Measurements from ENCODE around the gene PPFIA1.
"Not testable (repeated sequence)": the region's sequence is repeated elsewhere in the genome, so short reads cannot be mapped to it uniquely, and the experiment has no call there.

Gene PPFIA1

GRCh38 chr11:70407121-70407520 lies 136.6 kb downstream of the PPFIA1 start:
- Histone ChIP-seq H2AK5ac (ENCODE audit: low read length) (no peak overlapping the region), H3K14ac (ENCODE audit: low read length) (no peak overlapping the region), H3K27ac (ENCODE audit: low read depth, low read length) (no peak overlapping the region), H3K79me1 (ENCODE audit: low read length) (no peaks in the 10 kb centered on the region), H3K36me3 (ENCODE audit: control insufficient read depth in 1 of 2, insufficient read depth in 2 of 2, low read length in 2 of 2) (peaks cover 58 to 63% of the 10 kb centered on the region in 2 experiments), H3K9me3 (ENCODE audit: insufficient read depth, low read depth, low read length) (no peaks in the 10 kb centered on the region), H3K18ac (ENCODE audit: low read length) (peak overlapping the region; percentile 21), H4K12ac (ENCODE audit: low read depth, low read length) (no peak overlapping the region), H4K91ac (ENCODE audit: low read depth, low read length) (no peak overlapping the region), H4K8ac (ENCODE audit: low read depth, low read length) (no peak overlapping the region), H2AFZ (ENCODE audit: insufficient read depth, low read length, poor library complexity) (no peak overlapping the region), H3K79me2 (ENCODE audit: control insufficient read depth, insufficient read depth, low read length, poor library complexity) (peaks cover 10% of the 10 kb centered on the region), H3K23ac (ENCODE audit: low read length) (no peak overlapping the region), H2BK5ac (ENCODE audit: low read depth, low read length, poor library complexity) (no peak overlapping the region), H2BK120ac (ENCODE audit: insufficient read depth, low read length, poor library complexity) (no peak overlapping the region), H3K4me2 (ENCODE audit: low read length) (no peak overlapping the region), H2BK12ac (ENCODE audit: low read length) (no peak overlapping the region), H3K9ac (ENCODE audit: low read length) (no peak overlapping the region), H3K4me1 (ENCODE audit: control insufficient read depth in 1 of 2, insufficient read depth in 2 of 2, low read length in 2 of 2) (peaks cover 9 to 11% of the 10 kb centered on the region in 2 experiments), H3K4ac (ENCODE audit: low read depth, low read length) (no peak overlapping the region), H3K4me3 (ENCODE audit: low read depth, low read length) (no peak overlapping the region), H3K27me3 (ENCODE audit: insufficient read depth, low read length) (no peaks in the 10 kb centered on the region)
- no peak for DNase-seq
- no CpG with 5 or more reads among the region's 13 CpGs for WGBS (ENCODE audit: extremely low coverage, insufficient coverage, insufficient read length)

- Histone ChIP-seq H3K4me3 (ENCODE audit: low read depth, low read length) (no peak overlapping the region), H3K23ac (ENCODE audit: low read length) (no peak overlapping the region), H3K4ac (ENCODE audit: low read depth, low read length) (no peak overlapping the region), H3K9ac (ENCODE audit: low read length) (no peak overlapping the region), H3K79me1 (ENCODE audit: low read length) (no peaks in the 10 kb centered on the region), H3K27ac (ENCODE audit: low read depth, low read length) (no peak overlapping the region), H3K14ac (ENCODE audit: low read length) (no peak overlapping the region), H3K36me3 (ENCODE audit: control insufficient read depth in 1 of 2, insufficient read depth in 2 of 2, low read length in 2 of 2) (peaks cover 63 to 68% of the 10 kb centered on the region in 2 experiments), H2BK12ac (ENCODE audit: low read length) (no peak overlapping the region), H2BK5ac (ENCODE audit: low read depth, low read length, poor library complexity) (no peak overlapping the region), H3K4me2 (ENCODE audit: low read length) (no peak overlapping the region), H3K18ac (ENCODE audit: low read length) (no peak overlapping the region), H4K12ac (ENCODE audit: low read depth, low read length) (no peak overlapping the region), H3K27me3 (ENCODE audit: insufficient read depth, low read length) (no peaks in the 10 kb centered on the region), H2BK120ac (ENCODE audit: insufficient read depth, low read length, poor library complexity) (no peak overlapping the region), H2AK5ac (ENCODE audit: low read length) (no peak overlapping the region), H2AFZ (ENCODE audit: insufficient read depth, low read length, poor library complexity) (no peak overlapping the region), H4K8ac (ENCODE audit: low read depth, low read length) (no peak overlapping the region), H3K4me1 (ENCODE audit: control insufficient read depth in 1 of 2, insufficient read depth in 2 of 2, low read length in 2 of 2) (peaks cover 6 to 7% of the 10 kb centered on the region in 2 experiments), H3K9me3 (ENCODE audit: insufficient read depth, low read depth, low read length) (no peaks in the 10 kb centered on the region), H3K79me2 (ENCODE audit: control insufficient read depth, insufficient read depth, low read length, poor library complexity) (peaks cover 10% of the 10 kb centered on the region), H4K91ac (ENCODE audit: low read depth, low read length) (no peak overlapping the region)
- DNase-seq, result no peak
- no CpG with 5 or more reads among the region's 6 CpGs for WGBS (ENCODE audit: extremely low coverage, insufficient coverage, insufficient read length)
Measured at GRCh38 chr11:70407814-70408213, 137.3 kb downstream of the PPFIA1 start.

GRCh38 chr11:70408326-70408725 lies 137.8 kb downstream of the PPFIA1 start:
- no CpG with 5 or more reads among the region's 4 CpGs for WGBS (ENCODE audit: extremely low coverage, insufficient coverage, insufficient read length)
- H3K4ac ChIP-seq (ENCODE audit: low read depth, low read length); H2BK12ac ChIP-seq (ENCODE audit: low read length); H3K79me1 ChIP-seq (ENCODE audit: low read length); H3K9ac ChIP-seq (ENCODE audit: low read length); H3K18ac ChIP-seq (ENCODE audit: low read length); DNase-seq; H3K4me3 ChIP-seq (ENCODE audit: low read depth, low read length); H4K91ac ChIP-seq (ENCODE audit: low read depth, low read length); H2AFZ ChIP-seq (ENCODE audit: insufficient read depth, low read length, poor library complexity); H3K27me3 ChIP-seq (ENCODE audit: insufficient read depth, low read length); H2BK5ac ChIP-seq (ENCODE audit: low read depth, low read length, poor library complexity); H3K79me2 ChIP-seq (ENCODE audit: control insufficient read depth, insufficient read depth, low read length, poor library complexity); H3K4me1 ChIP-seq (ENCODE audit: control insufficient read depth in 1 of 2, insufficient read depth in 2 of 2, low read length in 2 of 2); H2AK5ac ChIP-seq (ENCODE audit: low read length); H4K12ac ChIP-seq (ENCODE audit: low read depth, low read length); H4K8ac ChIP-seq (ENCODE audit: low read depth, low read length); H3K14ac ChIP-seq (ENCODE audit: low read length); H3K23ac ChIP-seq (ENCODE audit: low read length); H3K9me3 ChIP-seq (ENCODE audit: insufficient read depth, low read depth, low read length); H3K27ac ChIP-seq (ENCODE audit: low read depth, low read length); H3K4me2 ChIP-seq (ENCODE audit: low read length); H2BK120ac ChIP-seq (ENCODE audit: insufficient read depth, low read length, poor library complexity): not testable (repeated sequence)
- peaks cover 68 to 73% of the 10 kb centered on the region in 2 experiments for H3K36me3 ChIP-seq (ENCODE audit: control insufficient read depth in 1 of 2, insufficient read depth in 2 of 2, low read length in 2 of 2)

- no peak overlapping the region for H3K23ac ChIP-seq (ENCODE audit: low read length)
- no peaks in the 10 kb centered on the region for H3K79me1 ChIP-seq (ENCODE audit: low read length)
- peaks cover 0 to 2% of the 10 kb centered on the region in 2 experiments for H3K4me1 ChIP-seq (ENCODE audit: control insufficient read depth in 1 of 2, insufficient read depth in 2 of 2, low read length in 2 of 2)
- H3K9me3 ChIP-seq (ENCODE audit: insufficient read depth, low read depth, low read length), result no peaks in the 10 kb centered on the region
- no peak overlapping the region for H2BK5ac ChIP-seq (ENCODE audit: low read depth, low read length, poor library complexity)
- H3K27me3 ChIP-seq (ENCODE audit: insufficient read depth, low read length), result no peaks in the 10 kb centered on the region
- no peak overlapping the region for H3K14ac ChIP-seq (ENCODE audit: low read length)
- WGBS (ENCODE audit: extremely low coverage, insufficient coverage, insufficient read length), result no CpG with 5 or more reads among the region's 10 CpGs
- H3K4me2 ChIP-seq (ENCODE audit: low read length), result no peak overlapping the region
- H2AK5ac ChIP-seq (ENCODE audit: low read length), result no peak overlapping the region
- H4K91ac ChIP-seq (ENCODE audit: low read depth, low read length), result no peak overlapping the region
- no peak overlapping the region for H2AFZ ChIP-seq (ENCODE audit: insufficient read depth, low read length, poor library complexity)
- no peak overlapping the region for H4K8ac ChIP-seq (ENCODE audit: low read depth, low read length)
- no peak overlapping the region for H2BK120ac ChIP-seq (ENCODE audit: insufficient read depth, low read length, poor library complexity)
- no peak overlapping the region for H3K18ac ChIP-seq (ENCODE audit: low read length)
- no peak overlapping the region for H3K27ac ChIP-seq (ENCODE audit: low read depth, low read length)
- H4K12ac ChIP-seq (ENCODE audit: low read depth, low read length), result no peak overlapping the region
- peaks cover 76 to 81% of the 10 kb centered on the region in 2 experiments for H3K36me3 ChIP-seq (ENCODE audit: control insufficient read depth in 1 of 2, insufficient read depth in 2 of 2, low read length in 2 of 2)
- no peak overlapping the region for H3K4me3 ChIP-seq (ENCODE audit: low read depth, low read length)
- no peak overlapping the region for H3K9ac ChIP-seq (ENCODE audit: low read length)
- peaks cover 2% of the 10 kb centered on the region for H3K79me2 ChIP-seq (ENCODE audit: control insufficient read depth, insufficient read depth, low read length, poor library complexity)
- H3K4ac ChIP-seq (ENCODE audit: low read depth, low read length), result no peak overlapping the region
- DNase-seq, result no peak
- no peak overlapping the region for H2BK12ac ChIP-seq (ENCODE audit: low read length)
Measured at GRCh38 chr11:70409437-70409836, 138.9 kb downstream of the PPFIA1 start.

Measured in trophoblast cell (in vitro differentiated cells and primary cell).